Measurements from ENCODE around the gene ADAM17.
A peak's percentile ranks its signal among the peaks of the same experiment; 100 is the strongest.

The ADAM17 gene

DNA sequence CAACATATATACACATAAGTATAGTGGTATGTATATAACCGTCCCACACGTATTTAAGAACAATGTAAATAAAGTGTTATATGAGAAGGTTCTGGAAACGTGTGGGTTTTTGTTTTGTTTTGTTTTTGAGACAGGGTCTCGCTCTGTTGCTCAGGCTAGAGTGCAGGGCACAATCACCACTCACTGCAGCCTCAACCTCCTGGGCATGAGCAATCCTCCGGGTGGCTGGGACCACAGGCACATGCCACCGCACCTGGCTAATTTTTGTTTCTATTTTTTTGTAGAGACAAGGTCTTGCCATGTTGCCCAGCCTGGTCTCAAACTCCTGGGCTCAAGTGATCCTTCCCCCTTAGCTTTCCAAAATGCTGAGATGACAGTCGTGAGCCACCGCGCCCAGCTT is 6.2 kb downstream of the ADAM17 start:
- H3K4me3 ChIP-seq (ENCODE audit: low read depth, low read length): no peak overlapping the region
- no peak for DNase-seq (ENCODE audit: low read depth)
- TF ChIP-seq, protein P1, sequence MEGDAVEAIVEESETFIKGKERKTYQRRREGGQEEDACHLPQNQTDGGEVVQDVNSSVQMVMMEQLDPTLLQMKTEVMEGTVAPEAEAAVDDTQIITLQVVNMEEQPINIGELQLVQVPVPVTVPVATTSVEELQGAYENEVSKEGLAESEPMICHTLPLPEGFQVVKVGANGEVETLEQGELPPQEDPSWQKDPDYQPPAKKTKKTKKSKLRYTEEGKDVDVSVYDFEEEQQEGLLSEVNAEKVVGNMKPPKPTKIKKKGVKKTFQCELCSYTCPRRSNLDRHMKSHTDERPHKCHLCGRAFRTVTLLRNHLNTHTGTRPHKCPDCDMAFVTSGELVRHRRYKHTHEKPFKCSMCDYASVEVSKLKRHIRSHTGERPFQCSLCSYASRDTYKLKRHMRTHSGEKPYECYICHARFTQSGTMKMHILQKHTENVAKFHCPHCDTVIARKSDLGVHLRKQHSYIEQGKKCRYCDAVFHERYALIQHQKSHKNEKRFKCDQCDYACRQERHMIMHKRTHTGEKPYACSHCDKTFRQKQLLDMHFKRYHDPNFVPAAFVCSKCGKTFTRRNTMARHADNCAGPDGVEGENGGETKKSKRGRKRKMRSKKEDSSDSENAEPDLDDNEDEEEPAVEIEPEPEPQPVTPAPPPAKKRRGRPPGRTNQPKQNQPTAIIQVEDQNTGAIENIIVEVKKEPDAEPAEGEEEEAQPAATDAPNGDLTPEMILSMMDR (conservative IDR thresholded peaks at IDR 0.05; ENCODE audit: low read depth, low read length): no peak

DNA sequence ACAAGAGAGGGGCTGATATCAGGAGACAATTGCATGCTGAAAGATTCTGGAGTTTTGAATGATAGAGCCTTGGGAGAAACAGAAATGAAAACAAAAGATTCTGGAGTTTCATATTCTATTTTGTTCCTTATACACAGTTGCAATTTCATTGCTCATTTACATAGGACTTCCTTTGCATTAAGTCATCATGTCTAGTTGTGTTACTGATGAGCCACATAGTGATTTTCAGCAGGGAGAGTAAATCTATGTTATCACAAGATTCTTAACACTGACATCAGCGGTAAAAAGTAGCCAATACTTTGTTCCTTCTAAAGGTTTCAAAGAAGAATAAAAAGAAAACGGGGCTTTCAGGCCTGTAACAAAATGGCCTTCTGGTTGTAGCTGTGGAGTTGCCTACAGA is 7.1 kb downstream of the ADAM17 start:
- TF ChIP-seq, protein P1 (conservative IDR thresholded peaks at IDR 0.05; ENCODE audit: low read depth, low read length): no peak
- peak; percentile 61 for DNase-seq (ENCODE audit: low read depth)
- H3K4me3 ChIP-seq (ENCODE audit: low read depth, low read length): no peak overlapping the region

DNA sequence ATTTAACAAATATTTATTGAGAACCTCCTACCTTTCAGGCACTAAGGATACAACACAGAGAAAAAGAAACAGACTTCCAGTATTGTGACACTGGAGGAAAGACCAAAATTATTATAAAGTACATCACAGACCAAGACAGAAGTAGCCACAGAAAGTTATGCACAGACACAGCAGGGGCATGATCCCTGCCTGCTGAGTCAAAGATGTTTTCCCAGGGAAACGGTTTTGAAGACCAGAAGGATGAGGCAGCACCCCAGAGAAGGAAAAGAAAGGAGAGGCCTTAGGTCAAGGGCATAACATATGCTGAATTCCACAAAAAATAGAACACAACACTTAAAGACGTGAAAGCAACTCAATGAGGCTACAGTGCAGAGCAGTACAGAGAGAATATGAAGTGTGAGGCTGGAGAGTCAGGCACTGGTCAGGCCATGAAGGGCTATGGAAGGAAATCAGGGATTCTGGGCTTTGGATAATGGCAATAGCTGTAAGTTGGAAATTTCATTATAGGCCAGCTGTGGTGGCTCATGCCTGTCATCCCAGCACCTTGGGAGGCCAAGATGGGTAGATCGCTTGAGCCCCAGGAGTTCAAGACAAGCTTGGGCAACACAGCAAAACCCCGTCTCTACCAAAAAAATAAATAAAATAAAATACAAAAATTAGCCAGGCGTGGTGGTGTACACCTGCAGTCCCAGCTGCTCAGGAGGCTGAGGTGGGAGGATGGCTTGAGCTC is 8.2 kb downstream of the ADAM17 start:
- no peak overlapping the region for H3K4me3 ChIP-seq (ENCODE audit: low read depth, low read length)
- DNase-seq (ENCODE audit: low read depth): peak; percentile 95
- TF ChIP-seq, protein P1 (conservative IDR thresholded peaks at IDR 0.05; ENCODE audit: low read depth, low read length): no peak

DNA sequence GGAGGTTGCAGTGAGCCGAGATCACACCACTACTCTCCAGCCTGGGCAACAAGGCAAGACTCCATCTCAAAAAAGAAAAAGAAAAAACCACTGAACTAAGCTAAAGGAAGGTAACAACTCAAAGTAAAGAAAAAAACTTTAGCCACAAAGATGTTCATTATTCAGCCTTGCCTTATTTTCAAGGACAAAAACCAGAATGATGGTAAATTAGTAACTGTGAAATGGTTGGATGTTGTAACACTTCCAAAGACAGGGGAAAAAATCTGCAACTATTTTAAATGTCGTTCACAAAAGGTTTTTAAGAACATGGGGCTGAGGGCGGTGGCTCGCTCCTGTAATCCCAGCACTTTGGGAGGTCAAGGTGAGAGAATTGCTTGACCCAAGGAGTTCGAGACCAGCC is 10.1 kb downstream of the ADAM17 start:
- TF ChIP-seq, protein P1 (conservative IDR thresholded peaks at IDR 0.05; ENCODE audit: low read depth, low read length): no peak
- H3K4me3 ChIP-seq (ENCODE audit: low read depth, low read length): no peak overlapping the region
- no peak for DNase-seq (ENCODE audit: low read depth)

DNA sequence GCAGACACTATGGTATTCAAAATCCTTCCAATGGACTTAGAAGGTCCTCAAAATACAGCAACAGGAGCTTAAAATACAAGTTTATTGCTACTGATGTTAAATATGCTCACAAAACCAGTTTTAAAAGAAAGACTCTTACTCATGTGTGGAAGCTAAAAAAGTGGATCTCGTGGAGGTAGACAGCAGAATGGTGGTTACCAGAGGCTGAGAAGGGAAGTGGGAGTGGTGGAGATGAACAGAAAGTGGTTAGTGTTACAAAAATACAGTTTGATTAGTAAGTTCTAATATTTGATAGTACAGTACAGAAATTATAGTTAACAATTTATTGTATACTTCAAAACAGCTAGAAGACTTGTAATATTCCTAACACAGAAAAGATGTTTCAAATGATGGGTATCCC is 12.1 kb downstream of the ADAM17 start:
- TF ChIP-seq, protein P1 (conservative IDR thresholded peaks at IDR 0.05; ENCODE audit: low read depth, low read length): no peak
- DNase-seq (ENCODE audit: low read depth): no peak
- no peak overlapping the region for H3K4me3 ChIP-seq (ENCODE audit: low read depth, low read length)

DNA sequence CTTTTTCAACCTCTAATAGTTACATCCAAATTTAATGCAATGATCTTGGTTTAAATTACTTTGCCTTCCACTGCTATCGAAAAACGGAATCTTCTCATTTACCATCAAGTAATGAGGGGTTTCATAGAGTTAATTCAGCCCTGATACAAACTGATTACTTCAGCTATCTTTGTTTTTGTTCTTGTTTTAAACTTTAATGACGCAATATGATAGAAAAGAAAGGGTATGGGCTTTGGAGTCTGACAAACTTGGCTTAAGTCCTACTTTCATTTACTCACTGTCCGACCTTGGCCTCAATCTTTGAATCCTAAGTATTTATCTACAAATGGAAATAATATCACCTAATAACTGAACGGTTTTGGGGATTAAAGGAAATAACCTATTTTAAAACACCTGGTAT is 16.1 kb downstream of the ADAM17 start:
- peak; percentile 89 for DNase-seq (ENCODE audit: low read depth)
- no peak overlapping the region for H3K4me3 ChIP-seq (ENCODE audit: low read depth, low read length)
- TF ChIP-seq, protein P1 (conservative IDR thresholded peaks at IDR 0.05; ENCODE audit: low read depth, low read length): no peak

DNA sequence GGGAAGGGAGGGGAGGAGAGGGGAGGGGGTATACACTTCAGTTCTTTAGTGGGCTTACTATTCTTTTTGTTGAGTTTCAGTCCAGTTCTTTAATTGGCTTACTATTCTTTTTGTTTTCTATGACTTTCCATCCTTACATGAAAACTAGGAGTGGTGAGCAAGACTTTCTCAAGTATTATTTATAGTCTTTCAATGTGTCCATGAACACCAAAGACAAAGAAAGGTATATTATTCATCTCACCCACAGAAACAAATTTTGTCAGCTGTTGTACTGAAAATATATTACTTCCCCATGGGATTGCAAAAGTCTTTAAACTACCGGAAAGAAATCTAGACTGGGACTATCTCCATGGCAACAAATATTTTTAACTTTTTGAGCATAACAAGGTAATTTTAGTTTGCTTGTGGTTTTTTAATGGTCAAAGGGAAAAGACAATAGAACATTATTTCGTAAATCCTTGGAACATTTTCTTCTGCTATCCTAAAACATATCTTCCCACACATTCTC is 17.6 kb downstream of the ADAM17 start:
- TF ChIP-seq, protein P1 (conservative IDR thresholded peaks at IDR 0.05; ENCODE audit: low read depth, low read length): no peak
- no peak overlapping the region for H3K4me3 ChIP-seq (ENCODE audit: low read depth, low read length)
- DNase-seq (ENCODE audit: low read depth): peak; percentile 94
